ENCODE results near the gene CENPP. TPM values are rescaled to one million over a fixed set of nuclear protein-coding genes. Genes with fewer than 3 reads are reported as not detected.
"Not testable (repeated sequence)": the region's sequence is repeated elsewhere in the genome, so short reads cannot be mapped to it uniquely, and the experiment has no call there.

Gene CENPP
- total RNA-seq, 1 donor from 2014 or later, result 27.2 TPM

DNA sequence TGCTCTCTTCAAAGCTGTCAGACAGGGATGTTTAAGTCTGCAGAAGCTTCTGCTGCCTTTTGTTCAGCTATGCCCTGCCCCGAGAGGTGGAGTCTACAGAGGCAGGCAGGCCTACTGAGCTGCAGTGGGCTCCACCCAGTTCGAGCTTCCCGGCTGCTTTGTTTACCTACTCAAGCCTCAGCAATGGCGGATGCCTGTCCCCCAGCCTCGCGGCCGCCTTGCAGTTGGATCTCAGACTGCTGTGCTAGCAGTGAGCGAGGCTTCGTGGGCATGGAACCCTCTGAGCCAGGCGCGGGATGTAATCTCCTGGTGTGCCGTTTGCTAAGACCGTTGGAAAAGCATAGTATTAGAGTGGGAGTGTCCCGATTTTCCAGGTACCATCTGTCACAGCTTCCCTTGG, 247.9 kb downstream of the CENPP start:
- intact Hi-C loops (cut with micrococcal nuclease), result not testable (repeated sequence)

GRCh38 chr9:92576175-92576574, 250.4 kb downstream of the CENPP start:
- intact Hi-C loops (cut with micrococcal nuclease), result no loop called here

- intact Hi-C loops (cut with micrococcal nuclease), result no loop called here
Measured at GRCh38 chr9:92589923-92590322, 264.2 kb downstream of the CENPP start.

DNA sequence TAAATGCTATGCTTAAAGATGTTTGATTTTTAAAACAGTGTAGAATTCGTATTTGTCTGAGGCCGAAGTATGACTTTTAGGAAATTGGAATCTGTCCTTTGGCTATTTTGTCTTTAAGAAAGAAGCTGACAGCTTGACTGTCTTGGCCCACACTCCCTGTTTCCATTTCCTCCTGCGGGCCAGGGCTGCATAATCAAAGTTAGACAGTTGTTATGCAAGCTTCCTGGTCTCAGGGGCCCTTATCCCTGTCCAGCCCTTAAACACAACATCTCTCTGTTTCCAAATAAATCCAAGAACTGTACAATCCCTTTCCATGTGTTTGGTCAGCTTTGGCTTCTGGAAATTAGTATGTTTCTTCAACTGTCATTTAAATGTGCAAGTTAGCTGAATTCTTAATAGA, 264.6 kb downstream of the CENPP start:
- intact Hi-C loops (cut with micrococcal nuclease), result no loop called here

DNA sequence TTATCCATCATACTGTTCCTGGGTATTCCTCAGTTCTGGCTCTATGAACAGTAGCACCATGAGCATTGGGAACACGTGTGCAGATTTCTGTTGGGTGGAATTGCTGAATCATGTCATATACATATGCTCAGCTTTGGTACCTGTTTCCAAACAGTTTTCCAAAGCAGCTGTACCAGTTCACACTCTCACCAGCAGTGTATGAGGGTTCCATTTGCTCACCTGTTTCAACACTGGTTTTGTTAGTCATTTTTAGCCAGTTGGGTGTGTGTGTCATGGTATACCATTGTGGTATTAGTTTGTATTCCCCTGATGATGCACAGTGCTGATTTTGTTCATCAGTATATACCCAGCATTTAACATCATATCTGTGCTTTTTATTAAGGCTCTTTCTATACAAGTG, 266.8 kb downstream of the CENPP start:
- intact Hi-C loops (cut with micrococcal nuclease), result no loop called here

DNA sequence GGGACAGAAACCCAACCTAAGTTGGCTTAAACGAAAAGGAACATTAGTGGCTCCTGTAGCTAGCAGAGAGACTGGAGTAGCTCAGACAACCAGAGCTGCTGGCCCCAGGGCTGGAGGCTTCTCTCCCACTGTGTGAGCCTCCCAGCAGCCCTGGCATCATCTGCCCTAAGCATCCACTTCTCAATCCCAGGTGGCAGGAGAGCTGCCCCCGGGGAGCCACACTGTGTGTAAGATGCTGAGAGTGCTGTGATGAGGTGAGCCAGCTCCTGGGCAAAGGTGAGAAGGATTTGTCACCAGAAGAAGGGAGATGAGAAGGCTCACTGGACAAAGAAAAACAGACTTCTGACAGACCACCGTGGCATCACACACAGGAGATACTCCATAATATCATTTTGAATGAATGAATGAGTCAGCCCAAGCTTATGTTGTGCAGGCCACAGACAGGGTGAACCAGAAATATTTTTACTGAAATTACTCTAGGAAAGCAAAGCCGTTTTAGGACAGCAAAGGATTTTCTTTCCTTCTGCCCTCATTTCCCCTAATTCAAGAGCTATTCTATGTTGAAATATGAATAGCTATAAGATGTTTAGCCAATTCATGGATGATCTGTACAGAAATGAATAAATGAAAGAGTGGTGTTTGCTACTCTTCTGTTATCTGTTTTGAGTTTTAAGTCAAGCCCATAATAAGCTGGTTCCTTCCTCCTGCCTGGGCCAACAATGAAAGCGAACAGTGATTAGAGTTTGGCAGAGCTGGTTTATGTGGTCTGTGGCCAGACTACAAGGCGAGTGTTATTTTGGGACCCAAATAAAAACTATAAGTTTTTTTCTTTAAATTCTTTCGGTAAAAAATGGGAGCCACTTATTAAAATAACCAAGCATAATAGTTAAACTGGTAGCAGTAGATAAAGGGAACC, 267.5 kb downstream of the CENPP start:
- intact Hi-C loops (cut with micrococcal nuclease), result no loop called here

DNA sequence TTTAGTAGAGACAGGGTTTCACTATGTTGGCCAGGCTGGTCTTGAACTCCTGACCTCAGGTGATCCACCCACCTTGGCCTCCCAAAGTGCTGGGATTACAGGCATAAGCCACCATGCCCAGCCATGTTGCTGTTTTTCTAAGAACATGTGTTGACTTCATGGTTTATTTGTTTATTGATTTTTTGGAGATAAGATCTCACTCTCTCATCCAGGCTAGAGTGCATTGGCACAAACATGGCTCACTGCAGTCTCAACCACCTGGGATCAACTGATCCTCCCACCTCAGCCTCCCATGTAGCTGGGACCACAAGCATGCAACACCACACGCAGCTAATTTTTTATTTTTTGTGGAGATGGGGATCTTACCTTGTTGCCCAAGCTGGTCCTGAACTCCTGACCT, 269.3 kb downstream of the CENPP start:
- intact Hi-C loops (cut with micrococcal nuclease), result not testable (repeated sequence)

GRCh38 chr9:92595930-92596329, 270.2 kb downstream of the CENPP start:
- intact Hi-C loops (cut with micrococcal nuclease), result no loop called here

DNA sequence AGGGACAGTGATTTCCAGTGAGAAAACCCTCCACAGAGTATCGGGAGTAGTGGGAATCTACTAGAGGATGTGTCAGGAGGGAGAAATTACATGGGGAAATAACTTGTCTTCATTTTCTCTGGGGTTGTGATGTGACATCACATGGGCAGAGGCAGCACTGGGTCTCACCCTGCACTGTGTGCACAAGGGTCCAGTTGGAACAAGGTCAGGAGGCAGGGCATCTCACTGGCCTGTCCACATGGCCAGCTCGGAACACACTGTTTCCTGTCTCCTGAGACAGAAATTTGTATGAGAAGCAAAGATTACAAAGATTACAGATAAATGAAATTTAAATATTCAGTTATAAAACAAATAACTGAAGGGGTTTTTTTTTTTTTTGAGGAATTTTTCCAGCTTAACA, 272.6 kb downstream of the CENPP start:
- intact Hi-C loops (cut with micrococcal nuclease), result no loop called here

GRCh38 chr9:92599938-92600461, 274.2 kb downstream of the CENPP start:
- intact Hi-C loops (cut with micrococcal nuclease), result no loop called here

- intact Hi-C loops (cut with micrococcal nuclease), result no loop called here
Measured at GRCh38 chr9:92600462-92601261, 274.9 kb downstream of the CENPP start.

GRCh38 chr9:92601451-92601850, 275.7 kb downstream of the CENPP start:
- intact Hi-C loops (cut with micrococcal nuclease), result no loop called here

GRCh38 chr9:92602413-92602812, 276.7 kb downstream of the CENPP start:
- intact Hi-C loops (cut with micrococcal nuclease), result no loop called here

GRCh38 chr9:92603100-92603499, 277.3 kb downstream of the CENPP start:
- intact Hi-C loops (cut with micrococcal nuclease), result no loop called here

GRCh38 chr9:92603990-92604389, 278.2 kb downstream of the CENPP start:
- intact Hi-C loops (cut with micrococcal nuclease), result no loop called here

GRCh38 chr9:92605224-92605623, 279.5 kb downstream of the CENPP start:
- intact Hi-C loops (cut with micrococcal nuclease), result no loop called here

- intact Hi-C loops (cut with micrococcal nuclease), result no loop called here
Measured at GRCh38 chr9:92607088-92607487, 281.3 kb downstream of the CENPP start.

GRCh38 chr9:92607773-92608172, 282.0 kb downstream of the CENPP start:
- intact Hi-C loops (cut with micrococcal nuclease), result no loop called here

- intact Hi-C loops (cut with micrococcal nuclease), result no loop called here
Measured at GRCh38 chr9:92608241-92608908, 282.6 kb downstream of the CENPP start.

DNA sequence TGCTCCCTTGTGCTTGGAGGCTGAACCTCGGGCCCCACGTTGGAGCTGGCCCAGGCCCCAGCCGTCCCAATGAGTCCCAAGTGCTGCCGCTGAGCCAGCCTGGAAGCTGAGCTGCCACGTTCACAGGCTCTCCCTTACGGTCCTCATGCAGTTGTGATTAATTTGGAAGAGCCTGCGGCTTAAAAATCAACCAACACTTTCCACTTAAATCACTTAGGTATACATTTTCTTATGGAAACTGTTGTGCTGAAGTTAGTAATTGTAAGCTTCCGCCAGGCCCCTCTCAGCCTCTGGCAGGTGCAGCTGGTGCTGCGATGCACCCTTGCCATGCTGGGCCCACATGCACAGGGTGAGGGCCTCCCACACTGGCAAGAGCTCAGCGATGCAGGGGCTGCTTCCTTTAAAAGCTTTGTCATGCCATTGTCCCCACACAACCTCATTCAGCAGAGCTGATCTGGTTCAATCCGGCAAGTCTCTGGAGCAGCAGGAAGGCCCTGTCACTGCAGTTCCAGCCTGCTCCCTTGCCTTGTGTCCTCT, 283.2 kb downstream of the CENPP start:
- intact Hi-C loops (cut with micrococcal nuclease), result no loop called here
